ENCODE results near the gene TCERG1L. TPM values are rescaled to one million over a fixed set of nuclear protein-coding genes. Genes with fewer than 3 reads are reported as not detected.
A peak's percentile ranks its signal among the peaks of the same experiment; 100 is the strongest.

TCERG1L gene
- total RNA-seq, 2 donors from 2014 or later = not detected

- intact Hi-C loops (cut with DNase I) = no loop called here
- ATAC-seq (no peak), DNase-seq (no peak)
These were observed 236.2 kb downstream of the TCERG1L start for GRCh38 chr10:131075218-131075770.

- ATAC-seq = no peak
- DNase-seq = no peak
These were observed 236.8 kb downstream of the TCERG1L start for GRCh38 chr10:131074682-131075081.

GRCh38 chr10:131073469-131074035 lies 238.0 kb downstream of the TCERG1L start:
- ATAC-seq = no peak
- intact Hi-C loops (cut with DNase I) = no loop called here
- no peak for DNase-seq

More at GRCh38 chr10:131074682-131075081, 236.8 kb downstream of the TCERG1L start:
- intact Hi-C loops (cut with DNase I) = no loop called here

GRCh38 chr10:131072651-131073468 lies 238.7 kb downstream of the TCERG1L start:
- no peak for DNase-seq
- intact Hi-C loops (cut with DNase I) = no loop called here
- ATAC-seq = no peak

GRCh38 chr10:131071721-131072120 lies 239.8 kb downstream of the TCERG1L start:
- DNase-seq (no peak), ATAC-seq (no peak)
- intact Hi-C loops (cut with DNase I) = no loop called here

GRCh38 chr10:131070856-131071255 lies 240.7 kb downstream of the TCERG1L start:
- intact Hi-C loops (cut with DNase I) = no loop called here
- DNase-seq (no peak), ATAC-seq (no peak)

GRCh38 chr10:131068760-131069159 lies 242.8 kb downstream of the TCERG1L start:
- no peak for DNase-seq
- intact Hi-C loops (cut with DNase I) = no loop called here
- ATAC-seq = no peak

GRCh38 chr10:131068311-131068710 lies 243.2 kb downstream of the TCERG1L start:
- ATAC-seq (no peak), DNase-seq (no peak)
- intact Hi-C loops (cut with DNase I) = no loop called here

- intact Hi-C loops (cut with DNase I) = no loop called here
- no peak for DNase-seq
- no peak for ATAC-seq
These were observed 243.8 kb downstream of the TCERG1L start for GRCh38 chr10:131067690-131068089.

GRCh38 chr10:131065673-131066305 lies 245.7 kb downstream of the TCERG1L start:
- DNase-seq = no peak
- peak in 1 of 2 donors; percentile 92 for ATAC-seq
- intact Hi-C loops (cut with DNase I) = no loop called here

GRCh38 chr10:131063311-131063710 lies 248.2 kb downstream of the TCERG1L start:
- DNase-seq (no peak), ATAC-seq (no peak)
- intact Hi-C loops (cut with DNase I) = no loop called here

GRCh38 chr10:131062621-131063260 lies 248.8 kb downstream of the TCERG1L start:
- DNase-seq (no peak), ATAC-seq (no peak)
- intact Hi-C loops (cut with DNase I) = no loop called here

GRCh38 chr10:131061216-131061615 lies 250.3 kb downstream of the TCERG1L start:
- ATAC-seq (no peak), DNase-seq (no peak)
- intact Hi-C loops (cut with DNase I) = no loop called here

GRCh38 chr10:131059881-131060280 lies 251.6 kb downstream of the TCERG1L start:
- intact Hi-C loops (cut with DNase I) = no loop called here
- DNase-seq (no peak), ATAC-seq (no peak)

- DNase-seq (no peak), ATAC-seq (no peak)
- intact Hi-C loops (cut with DNase I) = no loop called here
These were observed 252.7 kb downstream of the TCERG1L start for GRCh38 chr10:131058799-131059198.

GRCh38 chr10:131056781-131057180 lies 254.7 kb downstream of the TCERG1L start:
- intact Hi-C loops (cut with DNase I) = no loop called here
- ATAC-seq (no peak), DNase-seq (no peak)

GRCh38 chr10:131056091-131056579 lies 255.4 kb downstream of the TCERG1L start:
- no peak for DNase-seq
- ATAC-seq = no peak
- intact Hi-C loops (cut with DNase I) = no loop called here

- ATAC-seq (no peak), DNase-seq (no peak)
- intact Hi-C loops (cut with DNase I) = no loop called here
These were observed 256.1 kb downstream of the TCERG1L start for GRCh38 chr10:131055437-131055836.

- ATAC-seq (no peak), DNase-seq (no peak)
- intact Hi-C loops (cut with DNase I) = no loop called here
These were observed 258.3 kb downstream of the TCERG1L start for GRCh38 chr10:131053192-131053591.

All from left cardiac atrium (tissue), 4 donors.